Measurements from ENCODE around the gene FAM174B.
"Not testable (repeated sequence)": the region's sequence is repeated elsewhere in the genome, so short reads cannot be mapped to it uniquely, and the experiment has no call there.

Gene FAM174B

GRCh38 chr15:92613841-92614240 lies 41.7 kb downstream of the FAM174B start:
- no peak overlapping the region for H3K27ac Mint-ChIP-seq
- no peaks in the 10 kb centered on the region for H3K27me3 Mint-ChIP-seq (ENCODE audit: low read depth)
- no peak for DNase-seq (ENCODE audit: low spot score)
- no peaks in the 10 kb centered on the region for H3K4me1 Mint-ChIP-seq (ENCODE audit: low read depth)
- no peak overlapping the region for H3K4me3 Mint-ChIP-seq
- H3K36me3 Mint-ChIP-seq (ENCODE audit: low read depth): no peaks in the 10 kb centered on the region
- no peaks in the 10 kb centered on the region for H3K9me3 Mint-ChIP-seq

DNA sequence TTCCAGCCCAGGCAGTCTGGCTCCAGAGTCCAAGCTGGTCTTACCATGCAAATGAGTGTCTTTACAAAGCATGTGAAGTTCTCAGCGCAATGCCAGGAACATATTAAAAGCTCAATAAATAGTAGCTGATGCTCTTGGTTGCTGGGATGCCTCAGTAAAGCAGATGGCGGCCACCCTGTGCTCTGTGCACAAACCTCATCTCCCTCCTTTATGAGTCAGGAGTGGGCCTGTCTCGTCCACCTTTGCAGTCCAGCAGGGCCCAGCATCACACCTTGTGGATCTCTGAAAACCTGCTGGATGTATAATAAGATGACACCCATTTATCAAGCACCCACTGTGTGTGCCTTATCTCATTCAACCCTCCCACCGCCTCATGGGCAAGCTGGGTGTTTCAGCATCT lies 42.7 kb downstream of the FAM174B start:
- no peak for DNase-seq (ENCODE audit: low spot score)
- Mint-ChIP-seq H3K36me3 (ENCODE audit: low read depth) (no peaks in the 10 kb centered on the region), H3K4me3 (no peak overlapping the region), H3K4me1 (ENCODE audit: low read depth) (no peaks in the 10 kb centered on the region), H3K27ac (no peak overlapping the region), H3K9me3 (no peaks in the 10 kb centered on the region), H3K27me3 (ENCODE audit: low read depth) (no peaks in the 10 kb centered on the region)

DNA sequence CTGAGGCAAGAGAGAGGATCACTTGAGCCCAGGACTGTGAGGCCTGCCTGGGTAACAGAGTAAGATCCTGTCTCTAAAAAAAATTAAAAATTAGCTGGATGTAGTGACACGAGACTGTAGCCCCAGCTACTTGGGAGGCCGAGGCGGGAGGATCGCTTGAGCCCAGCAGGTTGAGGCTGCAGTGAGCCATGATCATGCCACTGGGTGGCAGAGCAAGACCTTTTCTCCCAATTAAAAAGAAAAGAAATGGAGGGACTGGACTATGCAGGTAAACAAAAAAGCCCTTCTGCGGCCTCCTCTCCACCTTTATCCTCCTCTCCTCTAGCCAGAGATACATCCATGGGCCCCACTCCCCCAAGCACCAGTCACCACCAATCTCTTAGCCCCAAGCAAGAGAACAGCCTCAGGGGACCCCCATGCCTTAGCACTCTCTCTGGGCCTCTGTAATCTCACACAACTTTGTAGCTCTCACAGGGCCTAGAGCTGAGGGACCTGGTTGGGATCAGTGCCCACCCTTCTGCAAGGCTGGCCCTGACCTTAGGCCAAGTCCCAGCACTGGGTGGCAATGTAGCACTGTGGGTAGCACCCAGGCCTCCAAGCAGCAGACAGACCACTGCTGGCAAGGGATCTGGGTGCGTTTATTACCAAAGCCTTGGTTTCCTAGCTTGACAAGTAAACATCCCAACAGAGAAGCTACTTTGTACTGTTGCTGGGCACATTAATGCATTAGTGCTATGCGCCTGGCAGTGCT lies 43.4 kb downstream of the FAM174B start:
- no peak for DNase-seq (ENCODE audit: low spot score)
- Mint-ChIP-seq H3K36me3 (ENCODE audit: low read depth) (no peaks in the 10 kb centered on the region), H3K4me1 (ENCODE audit: low read depth) (no peaks in the 10 kb centered on the region), H3K27ac (no peak overlapping the region), H3K4me3 (no peak overlapping the region), H3K9me3 (no peaks in the 10 kb centered on the region), H3K27me3 (ENCODE audit: low read depth) (no peaks in the 10 kb centered on the region)

DNA sequence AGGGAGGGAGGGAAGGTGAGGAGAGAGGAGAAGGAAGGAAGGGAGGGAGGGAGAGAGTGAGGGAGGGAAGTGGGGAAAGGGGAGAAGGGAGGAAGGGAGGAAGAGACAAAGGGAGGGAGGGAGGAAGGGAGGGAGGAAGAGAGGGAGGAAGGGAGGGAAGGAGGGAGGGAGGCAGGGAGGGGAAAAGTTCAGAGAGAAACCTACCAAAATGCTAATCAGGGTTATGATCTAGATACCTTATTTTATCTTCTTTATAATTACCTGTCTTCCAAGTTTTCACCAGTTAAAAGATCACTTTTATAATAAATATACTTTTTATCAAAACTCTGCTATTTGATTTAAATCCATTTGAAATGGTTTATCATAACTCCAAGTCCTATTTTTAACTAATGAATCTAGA lies 44.4 kb downstream of the FAM174B start:
- Mint-ChIP-seq H3K27me3 (ENCODE audit: low read depth) (no peaks in the 10 kb centered on the region), H3K9me3 (no peaks in the 10 kb centered on the region), H3K4me1 (ENCODE audit: low read depth) (no peaks in the 10 kb centered on the region), H3K36me3 (ENCODE audit: low read depth) (no peaks in the 10 kb centered on the region), H3K4me3 (no peak overlapping the region), H3K27ac (no peak overlapping the region)
- no peak for DNase-seq (ENCODE audit: low spot score)

GRCh38 chr15:92610101-92610520 lies 45.5 kb downstream of the FAM174B start:
- Mint-ChIP-seq H3K4me3 (no peak overlapping the region), H3K36me3 (ENCODE audit: low read depth) (no peaks in the 10 kb centered on the region), H3K27ac (no peak overlapping the region), H3K27me3 (ENCODE audit: low read depth) (no peaks in the 10 kb centered on the region), H3K9me3 (no peaks in the 10 kb centered on the region), H3K4me1 (ENCODE audit: low read depth) (no peaks in the 10 kb centered on the region)
- DNase-seq (ENCODE audit: low spot score): no peak

GRCh38 chr15:92608866-92609700 lies 46.5 kb downstream of the FAM174B start:
- H3K27ac Mint-ChIP-seq: no peak overlapping the region
- no peak for DNase-seq (ENCODE audit: low spot score)
- H3K27me3 Mint-ChIP-seq (ENCODE audit: low read depth): no peaks in the 10 kb centered on the region
- H3K36me3 Mint-ChIP-seq (ENCODE audit: low read depth): no peaks in the 10 kb centered on the region
- H3K9me3 Mint-ChIP-seq: no peaks in the 10 kb centered on the region
- H3K4me3 Mint-ChIP-seq: no peak overlapping the region
- no peaks in the 10 kb centered on the region for H3K4me1 Mint-ChIP-seq (ENCODE audit: low read depth)

DNA sequence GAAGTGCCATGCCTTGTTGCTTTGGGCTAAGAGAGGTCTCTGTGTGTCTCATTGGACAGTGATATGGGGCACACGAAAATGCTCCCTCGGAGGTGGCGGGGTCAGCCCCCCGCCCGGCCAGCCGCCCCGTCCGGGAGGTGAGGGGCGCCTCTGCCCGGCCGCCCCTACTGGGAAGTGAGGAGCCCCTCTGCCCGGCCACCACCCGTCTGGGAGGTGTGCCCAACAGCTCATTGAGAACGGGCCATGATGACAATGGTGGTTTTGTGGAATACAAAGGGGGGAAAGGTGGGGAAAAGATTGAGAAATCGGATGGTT lies 48.8 kb downstream of the FAM174B start:
- DNase-seq (ENCODE audit: low spot score): not testable (repeated sequence)

GRCh38 chr15:92606126-92606835 lies 49.3 kb downstream of the FAM174B start:
- Mint-ChIP-seq H3K9me3 (no peaks in the 10 kb centered on the region), H3K36me3 (ENCODE audit: low read depth) (no peaks in the 10 kb centered on the region), H3K27ac (no peak overlapping the region), H3K4me1 (ENCODE audit: low read depth) (no peaks in the 10 kb centered on the region), H3K4me3 (no peak overlapping the region), H3K27me3 (ENCODE audit: low read depth) (peaks cover 4% of the 10 kb centered on the region)
- no peak for DNase-seq (ENCODE audit: low spot score)

More for the DNA sequence above, 48.8 kb downstream of the FAM174B start:
- H3K27ac Mint-ChIP-seq; H3K36me3 Mint-ChIP-seq (ENCODE audit: low read depth); H3K4me1 Mint-ChIP-seq (ENCODE audit: low read depth); H3K27me3 Mint-ChIP-seq (ENCODE audit: low read depth); H3K4me3 Mint-ChIP-seq; H3K9me3 Mint-ChIP-seq: not testable (repeated sequence)

DNA sequence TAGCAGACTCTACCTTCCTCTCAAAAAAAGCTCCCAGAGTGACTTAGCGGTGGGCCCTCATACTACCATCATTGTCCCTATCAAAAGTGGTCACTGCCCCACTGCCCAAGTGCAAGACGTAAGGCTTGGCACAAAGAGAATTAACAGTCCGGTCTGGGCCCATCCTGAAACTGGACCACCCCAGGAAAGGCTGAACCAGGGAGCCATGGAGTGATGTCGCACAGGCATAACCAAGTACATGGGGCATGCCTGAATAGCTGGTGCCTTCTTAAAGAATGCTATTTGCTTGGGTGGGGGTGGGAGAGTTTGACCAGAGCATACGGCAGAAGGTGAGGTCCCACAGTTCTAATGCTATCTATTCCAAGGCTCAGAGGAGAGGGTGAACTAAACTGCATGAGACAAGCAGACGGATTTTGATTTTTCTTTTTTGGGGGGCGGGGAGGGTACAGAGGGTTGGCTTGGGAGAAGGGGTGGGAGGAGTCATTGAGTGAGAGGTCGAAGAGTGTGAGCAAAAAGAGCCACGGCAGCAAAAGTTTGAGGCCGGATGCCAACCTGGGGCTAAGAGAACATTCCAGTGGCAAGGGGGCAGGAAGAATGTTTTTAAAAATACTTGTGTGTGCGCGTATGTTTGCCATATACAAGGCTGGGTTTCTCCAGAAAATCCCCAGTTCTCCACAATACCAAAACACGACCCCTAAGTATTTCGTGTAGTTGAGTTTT lies 50.2 kb downstream of the FAM174B start:
- H3K27ac Mint-ChIP-seq: no peak overlapping the region
- no peak for DNase-seq (ENCODE audit: low spot score)
- H3K36me3 Mint-ChIP-seq (ENCODE audit: low read depth): no peaks in the 10 kb centered on the region
- H3K27me3 Mint-ChIP-seq (ENCODE audit: low read depth): peaks cover 4% of the 10 kb centered on the region
- no peaks in the 10 kb centered on the region for H3K9me3 Mint-ChIP-seq
- H3K4me1 Mint-ChIP-seq (ENCODE audit: low read depth): peaks cover 6% of the 10 kb centered on the region
- H3K4me3 Mint-ChIP-seq: no peak overlapping the region

GRCh38 chr15:92603743-92604470 lies 51.7 kb downstream of the FAM174B start:
- H3K27ac Mint-ChIP-seq: no peak overlapping the region
- no peaks in the 10 kb centered on the region for H3K9me3 Mint-ChIP-seq

GRCh38 chr15:92603278-92603677 lies 52.3 kb downstream of the FAM174B start:
- peaks cover 6% of the 10 kb centered on the region for H3K27me3 Mint-ChIP-seq (ENCODE audit: low read depth)
- H3K36me3 Mint-ChIP-seq (ENCODE audit: low read depth): no peaks in the 10 kb centered on the region
- H3K4me1 Mint-ChIP-seq (ENCODE audit: low read depth): peaks cover 12% of the 10 kb centered on the region
- no peaks in the 10 kb centered on the region for H3K9me3 Mint-ChIP-seq
- DNase-seq (ENCODE audit: low spot score): no peak
- H3K27ac Mint-ChIP-seq: no peak overlapping the region
- no peak overlapping the region for H3K4me3 Mint-ChIP-seq

More at GRCh38 chr15:92603743-92604470, 51.7 kb downstream of the FAM174B start:
- no peaks in the 10 kb centered on the region for H3K36me3 Mint-ChIP-seq (ENCODE audit: low read depth)
- no peak overlapping the region for H3K4me3 Mint-ChIP-seq
- DNase-seq (ENCODE audit: low spot score): no peak
- H3K4me1 Mint-ChIP-seq (ENCODE audit: low read depth): peaks cover 12% of the 10 kb centered on the region
- peaks cover 6% of the 10 kb centered on the region for H3K27me3 Mint-ChIP-seq (ENCODE audit: low read depth)

GRCh38 chr15:92602267-92602593 lies 53.3 kb downstream of the FAM174B start:
- Mint-ChIP-seq H3K27ac (no peak overlapping the region), H3K27me3 (ENCODE audit: low read depth) (peaks cover 8% of the 10 kb centered on the region), H3K4me1 (ENCODE audit: low read depth) (peaks cover 12% of the 10 kb centered on the region), H3K4me3 (no peak overlapping the region), H3K36me3 (ENCODE audit: low read depth) (no peaks in the 10 kb centered on the region), H3K9me3 (no peaks in the 10 kb centered on the region)
- no peak for DNase-seq (ENCODE audit: low spot score)

- no peaks in the 10 kb centered on the region for H3K9me3 Mint-ChIP-seq
- peaks cover 10% of the 10 kb centered on the region for H3K27me3 Mint-ChIP-seq (ENCODE audit: low read depth)
- no peak overlapping the region for H3K4me3 Mint-ChIP-seq
- H3K36me3 Mint-ChIP-seq (ENCODE audit: low read depth): no peaks in the 10 kb centered on the region
- no peak for DNase-seq (ENCODE audit: low spot score)
- no peak overlapping the region for H3K27ac Mint-ChIP-seq
- H3K4me1 Mint-ChIP-seq (ENCODE audit: low read depth): peaks cover 12% of the 10 kb centered on the region
Measured at GRCh38 chr15:92601592-92602266, 53.8 kb downstream of the FAM174B start.

Measured in T-helper 2 cell treated with Interferon-gamma antibody and Interleukin-4, amounts not matched to agents 5 μg/mL and 100 μg/mL, for 36 hours (primary cell).